Measurements from ENCODE around the gene NPR3. TPM values are rescaled to one million over a fixed set of nuclear protein-coding genes. Genes with fewer than 3 reads are reported as not detected.

The NPR3 gene
- total RNA-seq, 1 experiment from 2014 or later: 0.11 TPM

GRCh38 chr5:32812399-32812798 lies 101.3 kb downstream of the NPR3 start:
- no peaks in the 10 kb centered on the region for H3K9me3 Mint-ChIP-seq (ENCODE audit: unreplicated experiment)
- Histone ChIP-seq H3K36me3 (ENCODE audit: control insufficient read depth, insufficient read depth, low read length) (no peaks in the 10 kb centered on the region), H3K9me3 (no peaks in the 10 kb centered on the region; the same call in 1 of the 2 replicates), H3K4me3 (ENCODE audit: low read depth, low read length) (no peak overlapping the region), H3K27me3 (replicated peaks; ENCODE audit: control insufficient read depth, insufficient read depth, low read length) (no peaks in the 10 kb centered on the region), H3K4me1 (no peaks in the 10 kb centered on the region)
- H3K27ac Mint-ChIP-seq (ENCODE audit: unreplicated experiment): no peak overlapping the region
- TF ChIP-seq, protein P1, sequence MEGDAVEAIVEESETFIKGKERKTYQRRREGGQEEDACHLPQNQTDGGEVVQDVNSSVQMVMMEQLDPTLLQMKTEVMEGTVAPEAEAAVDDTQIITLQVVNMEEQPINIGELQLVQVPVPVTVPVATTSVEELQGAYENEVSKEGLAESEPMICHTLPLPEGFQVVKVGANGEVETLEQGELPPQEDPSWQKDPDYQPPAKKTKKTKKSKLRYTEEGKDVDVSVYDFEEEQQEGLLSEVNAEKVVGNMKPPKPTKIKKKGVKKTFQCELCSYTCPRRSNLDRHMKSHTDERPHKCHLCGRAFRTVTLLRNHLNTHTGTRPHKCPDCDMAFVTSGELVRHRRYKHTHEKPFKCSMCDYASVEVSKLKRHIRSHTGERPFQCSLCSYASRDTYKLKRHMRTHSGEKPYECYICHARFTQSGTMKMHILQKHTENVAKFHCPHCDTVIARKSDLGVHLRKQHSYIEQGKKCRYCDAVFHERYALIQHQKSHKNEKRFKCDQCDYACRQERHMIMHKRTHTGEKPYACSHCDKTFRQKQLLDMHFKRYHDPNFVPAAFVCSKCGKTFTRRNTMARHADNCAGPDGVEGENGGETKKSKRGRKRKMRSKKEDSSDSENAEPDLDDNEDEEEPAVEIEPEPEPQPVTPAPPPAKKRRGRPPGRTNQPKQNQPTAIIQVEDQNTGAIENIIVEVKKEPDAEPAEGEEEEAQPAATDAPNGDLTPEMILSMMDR (IDR thresholded peaks at IDR 0.05; ENCODE audit: insufficient read depth in 1 of 2, low read depth in 1 of 2, low read length in 1 of 2, severe bottlenecking in 1 of 2, unreplicated experiment in 1 of 2): no peak
- DNase-seq: no peak
- no peak overlapping the region for H3K4me3 Mint-ChIP-seq (ENCODE audit: unreplicated experiment)
- H3K4me1 Mint-ChIP-seq (ENCODE audit: low read depth, unreplicated experiment): no peaks in the 10 kb centered on the region
- intact Hi-C loops (cut with micrococcal nuclease; ENCODE audit: unreplicated experiment): no loop called here
- peaks cover 3% of the 10 kb centered on the region for H3K27me3 Mint-ChIP-seq (ENCODE audit: insufficient read depth, unreplicated experiment)
- no peaks in the 10 kb centered on the region for H3K36me3 Mint-ChIP-seq (ENCODE audit: insufficient read depth, unreplicated experiment)
- ChIA-PET CTCF (no interaction called here), POLR2A (no interaction called here)
- no TSS peak for BruUV-seq (replicated peaks)

GRCh38 chr5:32814141-32814540 lies 103.0 kb downstream of the NPR3 start:
- peaks cover 7% of the 10 kb centered on the region for H3K27me3 Mint-ChIP-seq (ENCODE audit: insufficient read depth, unreplicated experiment)
- no peak overlapping the region for H3K4me3 Mint-ChIP-seq (ENCODE audit: unreplicated experiment)
- H3K27ac Mint-ChIP-seq (ENCODE audit: unreplicated experiment): no peak overlapping the region
- H3K4me3 ChIP-seq (ENCODE audit: low read depth, low read length): no peak overlapping the region
- TF ChIP-seq, protein P1 (IDR thresholded peaks at IDR 0.05; ENCODE audit: insufficient read depth in 1 of 2, low read depth in 1 of 2, low read length in 1 of 2, severe bottlenecking in 1 of 2, unreplicated experiment in 1 of 2): no peak
- H3K4me1 ChIP-seq: no peaks in the 10 kb centered on the region
- H3K36me3 ChIP-seq (ENCODE audit: control insufficient read depth, insufficient read depth, low read length): no peaks in the 10 kb centered on the region
- ChIA-PET CTCF (no interaction called here), POLR2A (no interaction called here)
- no peak for DNase-seq
- no peaks in the 10 kb centered on the region for H3K27me3 ChIP-seq (replicated peaks; ENCODE audit: control insufficient read depth, insufficient read depth, low read length)
- BruUV-seq (replicated peaks): no TSS peak
- H3K36me3 Mint-ChIP-seq (ENCODE audit: insufficient read depth, unreplicated experiment): no peaks in the 10 kb centered on the region
- H3K9me3 Mint-ChIP-seq (ENCODE audit: unreplicated experiment): no peaks in the 10 kb centered on the region
- no peaks in the 10 kb centered on the region for H3K9me3 ChIP-seq
- no peaks in the 10 kb centered on the region for H3K4me1 Mint-ChIP-seq (ENCODE audit: low read depth, unreplicated experiment)
- intact Hi-C loops (cut with micrococcal nuclease; ENCODE audit: unreplicated experiment): no loop called here

GRCh38 chr5:32814620-32815019 lies 103.5 kb downstream of the NPR3 start:
- intact Hi-C loops (cut with micrococcal nuclease; ENCODE audit: unreplicated experiment): no loop called here
- Mint-ChIP-seq H3K4me1 (ENCODE audit: low read depth, unreplicated experiment) (no peaks in the 10 kb centered on the region), H3K27me3 (ENCODE audit: insufficient read depth, unreplicated experiment) (peaks cover 7% of the 10 kb centered on the region), H3K9me3 (ENCODE audit: unreplicated experiment) (no peaks in the 10 kb centered on the region), H3K27ac (ENCODE audit: unreplicated experiment) (no peak overlapping the region), H3K4me3 (ENCODE audit: unreplicated experiment) (no peak overlapping the region), H3K36me3 (ENCODE audit: insufficient read depth, unreplicated experiment) (no peaks in the 10 kb centered on the region)
- TF ChIP-seq, protein P1 (IDR thresholded peaks at IDR 0.05; ENCODE audit: insufficient read depth in 1 of 2, low read depth in 1 of 2, low read length in 1 of 2, severe bottlenecking in 1 of 2, unreplicated experiment in 1 of 2): no peak
- DNase-seq: no peak
- CTCF ChIA-PET: no interaction called here
- Histone ChIP-seq H3K4me1 (no peaks in the 10 kb centered on the region), H3K36me3 (ENCODE audit: control insufficient read depth, insufficient read depth, low read length) (no peaks in the 10 kb centered on the region), H3K9me3 (no peaks in the 10 kb centered on the region), H3K4me3 (ENCODE audit: low read depth, low read length) (no peak overlapping the region), H3K27me3 (replicated peaks; ENCODE audit: control insufficient read depth, insufficient read depth, low read length) (no peaks in the 10 kb centered on the region)
- no TSS peak for BruUV-seq (replicated peaks)
- POLR2A ChIA-PET: no interaction called here

All from Caco-2 (cell line).